Omental fat pad (tissue), 4 donors: ENCODE data around the gene PPIE. TPM values are rescaled to one million over a fixed set of nuclear protein-coding genes. Genes with fewer than 3 reads are reported as not detected.

ENCODE experiments used
- ATAC-seq: fragments of 150-250 bp; one replicate; pipeline ENCODE4 v1.9.1; 2016; ENCODE audit warnings: mild to moderate bottlenecking, moderate library complexity; ENCODE audit not compliant: low FRiP score
- DNase-seq: peaks from one replicate; pipeline ENCODE4 v3.0.0-alpha.2; 2019; ENCODE audit warnings: low spot score
- CTCF ChIP-seq, 3 donors: fragments of 450-650 bp; IDR thresholded peaks; one replicate each; pipeline ENCODE4 v1.5.1; 2016 to 2017; ENCODE audit warnings: antibody characterized with exemption in 3 of 3, mild to moderate bottlenecking in 3 of 3, moderate library complexity in 2 of 3
- total RNA-seq, 4 donors: library from RNA; depleted of rRNA; stranded (reverse); fragments of >200 nt; gene quantifications; one replicate each; pipeline ENCODE4 v1.1.0, GENCODE V29; 2016

Gene PPIE
- total RNA-seq, 4 donors from 2014 or later = 22.7 to 39.6 (median 27.8) TPM

GRCh38 chr1:39720094-39720999 is 18.3 kb upstream of the PPIE start:
- TF ChIP-seq CTCF (IDR thresholded peaks at IDR 0.05) = no peak
- ATAC-seq = no peak
- no peak for DNase-seq

- no peak for TF ChIP-seq CTCF (IDR thresholded peaks at IDR 0.05)
- ATAC-seq = no peak
- no peak for DNase-seq
Observed at GRCh38 chr1:39721664-39722063, 17.0 kb upstream of the PPIE start.

- ATAC-seq = no peak
- DNase-seq = no peak
Observed at GRCh38 chr1:39722495-39722894, 16.2 kb upstream of the PPIE start.

GRCh38 chr1:39726600-39726999 is 12.1 kb upstream of the PPIE start:
- DNase-seq = no peak
- no peak for ATAC-seq
- no peak for TF ChIP-seq CTCF (IDR thresholded peaks at IDR 0.05)

More at GRCh38 chr1:39722495-39722894, 16.2 kb upstream of the PPIE start:
- no peak for TF ChIP-seq CTCF (IDR thresholded peaks at IDR 0.05)

- no peak for DNase-seq
- TF ChIP-seq CTCF (IDR thresholded peaks at IDR 0.05) = no peak
Observed at GRCh38 chr1:39727221-39727931, 11.3 kb upstream of the PPIE start.

GRCh38 chr1:39727932-39728317 is 10.8 kb upstream of the PPIE start:
- DNase-seq (no peak), ATAC-seq (no peak)
- no peak for TF ChIP-seq CTCF (IDR thresholded peaks at IDR 0.05)

More at GRCh38 chr1:39727221-39727931, 11.3 kb upstream of the PPIE start:
- no peak for ATAC-seq
